ACC112 (cell line): Measurements from ENCODE around the gene RPS27.

Experiments used
- H2AFZ ChIP-seq: fragments of 200-600 bp; sonication (generic); one replicate; pipeline ENCODE4 v1.6.0; 2017; ENCODE audit warnings: antibody characterized with exemption, low read length; ENCODE audit not compliant: unreplicated experiment
- H3K27ac ChIP-seq: fragments of 200-600 bp; sonication (generic); 2 replicates; pipeline ENCODE4 v1.5.1; 2014; ENCODE audit warnings: low read depth, mild to moderate bottlenecking, antibody characterized with exemption, low read length, moderate library complexity
- H3K27me3 ChIP-seq: fragments of 200-600 bp; sonication (generic); 2 replicates; pipeline ENCODE4 v1.6.1; 2014; ENCODE audit warnings: mild to moderate bottlenecking, antibody characterized with exemption, low read length, moderate library complexity, mixed read lengths; ENCODE audit not compliant: insufficient read depth
- H3K36me3 ChIP-seq: fragments of 200-600 bp; sonication (generic); 2 replicates; pipeline ENCODE4 v1.6.1; 2016; ENCODE audit warnings: mild to moderate bottlenecking, antibody characterized with exemption, low read length, moderate library complexity, mixed read lengths; ENCODE audit not compliant: insufficient read depth
- H3K4me1 ChIP-seq: fragments of 200-600 bp; sonication (generic); one replicate; pipeline ENCODE4 v1.6.1; 2016; ENCODE audit warnings: low read length, mixed read lengths; ENCODE audit not compliant: insufficient read depth, unreplicated experiment, control insufficient read depth
- H3K4me3 ChIP-seq: fragments of 200-600 bp; sonication (generic); 2 replicates; pipeline ENCODE4 v1.5.1; 2014; ENCODE audit warnings: mild to moderate bottlenecking, low read depth, low read length
- H3K79me2 ChIP-seq: fragments of 200-600 bp; sonication (generic); one replicate; pipeline ENCODE4 v1.6.0; 2016; ENCODE audit warnings: low read length; ENCODE audit not compliant: control insufficient read depth, unreplicated experiment, insufficient read depth

Gene RPS27

GRCh38 chr1:153961421-153961820, 29.1 kb upstream of the RPS27 start:
- peaks cover 46% of the 10 kb centered on the region for H3K79me2 ChIP-seq
- H3K4me1 ChIP-seq, result peaks cover 28% of the 10 kb centered on the region
- no peak overlapping the region for H2AFZ ChIP-seq
- no peaks in the 10 kb centered on the region for H3K27me3 ChIP-seq
- H3K4me3 ChIP-seq, result peak overlapping the region; percentile 89
- H3K36me3 ChIP-seq, result no peaks in the 10 kb centered on the region
- H3K27ac ChIP-seq, result no peak overlapping the region

- no peaks in the 10 kb centered on the region for H3K27me3 ChIP-seq
- H3K4me3 ChIP-seq, result peak overlapping the region; percentile 89
- H3K36me3 ChIP-seq, result no peaks in the 10 kb centered on the region
- H3K79me2 ChIP-seq, result peaks cover 36% of the 10 kb centered on the region
- peak overlapping the region; percentile 86 for H3K27ac ChIP-seq
- peaks cover 21% of the 10 kb centered on the region for H3K4me1 ChIP-seq
- H2AFZ ChIP-seq, result peak overlapping the region; percentile 48
Observed at GRCh38 chr1:153962088-153963029, 28.2 kb upstream of the RPS27 start.

- Histone ChIP-seq H2AFZ (peak within 1 kb of the TSS; percentile 48), H3K79me2 (peaks cover 27% of the 10 kb centered on the region), H3K4me1 (peaks cover 21% of the 10 kb centered on the region), H3K4me3 (peak within 1 kb of the TSS; percentile 89), H3K27me3 (no peaks in the 10 kb centered on the region), H3K27ac (peak within 1 kb of the TSS; percentile 86), H3K36me3 (no peaks in the 10 kb centered on the region)
Observed at GRCh38 chr1:153963030-153963849, 27.3 kb upstream of the RPS27 start, which contains the start of gene SLC39A1. TSS of gene SLC39A1 (minus strand) at chr1:153963537. CDS start at chr1:153962715, 822 bp downstream.

- peaks cover 27% of the 10 kb centered on the region for H3K79me2 ChIP-seq
- peak overlapping the region; percentile 16 for H2AFZ ChIP-seq
- peaks cover 25% of the 10 kb centered on the region for H3K4me1 ChIP-seq
- H3K27ac ChIP-seq, result peak overlapping the region; percentile 86
- peak overlapping the region; percentile 89 for H3K4me3 ChIP-seq
- no peaks in the 10 kb centered on the region for H3K36me3 ChIP-seq
- H3K27me3 ChIP-seq, result no peaks in the 10 kb centered on the region
Observed at GRCh38 chr1:153963850-153964331, 26.7 kb upstream of the RPS27 start.

- Histone ChIP-seq H3K27me3 (no peaks in the 10 kb centered on the region), H3K36me3 (no peaks in the 10 kb centered on the region), H3K4me3 (peak within 1 kb of the TSS; percentile 81), H3K27ac (peak within 1 kb of the TSS; percentile 76), H3K79me2 (peaks cover 15% of the 10 kb centered on the region), H2AFZ (peak within 1 kb of the TSS; percentile 78), H3K4me1 (peaks cover 12% of the 10 kb centered on the region)
Observed at GRCh38 chr1:153967107-153967999, 23.2 kb upstream of the RPS27 start, which contains the start of gene CREB3L4. TSS of gene CREB3L4 (plus strand) at chr1:153967902. CDS start at chr1:153968526, 624 bp downstream.

- no peaks in the 10 kb centered on the region for H3K36me3 ChIP-seq
- H2AFZ ChIP-seq, result peak overlapping the region; percentile 78
- no peaks in the 10 kb centered on the region for H3K27me3 ChIP-seq
- H3K4me3 ChIP-seq, result peak overlapping the region; percentile 81
- no peak overlapping the region for H3K27ac ChIP-seq
- peaks cover 9% of the 10 kb centered on the region for H3K79me2 ChIP-seq
- H3K4me1 ChIP-seq, result peaks cover 11% of the 10 kb centered on the region
Observed at GRCh38 chr1:153968000-153968363, 22.6 kb upstream of the RPS27 start.

GRCh38 chr1:153968408-153968807, 22.2 kb upstream of the RPS27 start:
- Histone ChIP-seq H3K36me3 (no peaks in the 10 kb centered on the region), H3K4me1 (peaks cover 11% of the 10 kb centered on the region), H3K27ac (no peak overlapping the region), H3K4me3 (peak overlapping the region; percentile 81), H3K27me3 (no peaks in the 10 kb centered on the region), H3K79me2 (peaks cover 7% of the 10 kb centered on the region), H2AFZ (peak overlapping the region; percentile 78)

GRCh38 chr1:153968972-153969371, 21.6 kb upstream of the RPS27 start:
- Histone ChIP-seq H2AFZ (no peak overlapping the region), H3K27me3 (no peaks in the 10 kb centered on the region), H3K36me3 (0 out of 2 replicates have a peak, but pooled peaks cover under 1% of the 10 kb centered on the region), H3K79me2 (peaks cover 7% of the 10 kb centered on the region), H3K4me1 (peaks cover 11% of the 10 kb centered on the region), H3K4me3 (peak overlapping the region; percentile 81), H3K27ac (no peak overlapping the region)

GRCh38 chr1:153970346-153970745, 20.2 kb upstream of the RPS27 start:
- H3K36me3 ChIP-seq, result peaks cover 10% of the 10 kb centered on the region; the same call in 1 of the 2 replicates
- no peak overlapping the region for H3K4me3 ChIP-seq
- H3K4me1 ChIP-seq, result peaks cover 11% of the 10 kb centered on the region
- no peaks in the 10 kb centered on the region for H3K27me3 ChIP-seq
- H3K79me2 ChIP-seq, result peaks cover 7% of the 10 kb centered on the region
- H2AFZ ChIP-seq, result no peak overlapping the region
- H3K27ac ChIP-seq, result no peak overlapping the region
